Measurements from ENCODE around the gene COPS2.

DNA sequence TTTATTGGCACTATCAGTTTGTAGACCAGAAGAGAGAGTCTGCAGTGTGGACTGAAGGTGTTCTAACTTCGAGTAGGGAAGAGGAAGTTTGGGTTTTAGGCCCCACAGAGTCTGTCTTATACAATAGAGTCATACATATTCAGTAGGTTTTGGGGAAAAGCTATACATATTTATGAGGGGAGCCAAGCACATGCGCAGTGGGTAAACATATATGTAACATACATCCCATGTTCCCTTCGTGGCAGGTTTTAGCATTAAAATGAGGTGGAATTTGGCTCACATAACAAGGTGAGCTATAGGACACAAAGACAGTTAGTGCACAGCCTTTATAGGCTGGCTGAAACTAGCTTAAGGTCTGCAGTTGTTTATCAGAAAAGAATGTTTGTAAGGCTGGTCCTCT lies 19.5 kb upstream of the COPS2 start:
- TF ChIP-seq, protein P1, sequence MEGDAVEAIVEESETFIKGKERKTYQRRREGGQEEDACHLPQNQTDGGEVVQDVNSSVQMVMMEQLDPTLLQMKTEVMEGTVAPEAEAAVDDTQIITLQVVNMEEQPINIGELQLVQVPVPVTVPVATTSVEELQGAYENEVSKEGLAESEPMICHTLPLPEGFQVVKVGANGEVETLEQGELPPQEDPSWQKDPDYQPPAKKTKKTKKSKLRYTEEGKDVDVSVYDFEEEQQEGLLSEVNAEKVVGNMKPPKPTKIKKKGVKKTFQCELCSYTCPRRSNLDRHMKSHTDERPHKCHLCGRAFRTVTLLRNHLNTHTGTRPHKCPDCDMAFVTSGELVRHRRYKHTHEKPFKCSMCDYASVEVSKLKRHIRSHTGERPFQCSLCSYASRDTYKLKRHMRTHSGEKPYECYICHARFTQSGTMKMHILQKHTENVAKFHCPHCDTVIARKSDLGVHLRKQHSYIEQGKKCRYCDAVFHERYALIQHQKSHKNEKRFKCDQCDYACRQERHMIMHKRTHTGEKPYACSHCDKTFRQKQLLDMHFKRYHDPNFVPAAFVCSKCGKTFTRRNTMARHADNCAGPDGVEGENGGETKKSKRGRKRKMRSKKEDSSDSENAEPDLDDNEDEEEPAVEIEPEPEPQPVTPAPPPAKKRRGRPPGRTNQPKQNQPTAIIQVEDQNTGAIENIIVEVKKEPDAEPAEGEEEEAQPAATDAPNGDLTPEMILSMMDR (IDR thresholded peaks at IDR 0.05) = no peak
- TF ChIP-seq MAFK (IDR thresholded peaks at IDR 0.05; ENCODE audit: partially characterized antibody) = no peak
- no peak for TF ChIP-seq CEBPB (IDR thresholded peaks at IDR 0.05)
- no peak for TF ChIP-seq KDM1A (IDR thresholded peaks at IDR 0.05; ENCODE audit: low read depth)
